Testis (tissue), 3 donors: Measurements from ENCODE around the gene ARSI. TPM values are rescaled to one million over a fixed set of nuclear protein-coding genes. Genes with fewer than 3 reads are reported as not detected.

Experiments
- DNase-seq: peaks from one replicate; pipeline ENCODE4 v3.0.0-alpha.2; 2019
- H3K27ac ChIP-seq, 2 donors: fragments of 200-600 bp; sonication (generic); one replicate each; pipeline ENCODE4 v1.5.1; 2019
- H3K27me3 ChIP-seq: fragments of 200-600 bp; sonication (generic); one replicate; pipeline ENCODE4 v1.5.1; 2019
- H3K36me3 ChIP-seq: fragments of 200-600 bp; sonication (generic); one replicate; pipeline ENCODE4 v1.5.1; 2017; ENCODE audit warnings: low read depth; ENCODE audit errors: missing control alignments
- H3K4me1 ChIP-seq: fragments of 200-600 bp; sonication (generic); one replicate; pipeline ENCODE4 v1.5.1; 2019
- H3K4me3 ChIP-seq, 2 donors: fragments of 200-600 bp; sonication (generic); one replicate each; pipeline ENCODE4 v1.5.1; 2017 to 2019
- H3K9me3 ChIP-seq: fragments of 200-600 bp; sonication (generic); one replicate; pipeline ENCODE4 v1.5.1; 2017
- CTCF ChIP-seq, 3 experiments: fragments of 450-650 bp in 2 of 3; fragments of 200-600 bp in 1 of 3; sonication (generic) in 1 of 3; IDR thresholded peaks; one replicate each; pipeline ENCODE4 v1.5.1; 2016 to 2019; ENCODE audit warnings: antibody characterized with exemption in 3 of 3, mild to moderate bottlenecking in 2 of 3, moderate library complexity in 1 of 3
- POLR2A ChIP-seq: fragments of 450-650 bp; IDR thresholded peaks from one replicate; pipeline ENCODE4 v1.6.1; 2017; ENCODE audit warnings: antibody characterized with exemption, mild to moderate bottlenecking, moderate library complexity
- WGBS, 2 donors: methylation state at CpG; one replicate each; pipeline ENCODE4 v1.1.5; 2018; 5-methylcytosine and 5-hydroxymethylcytosine counted together
- intact Hi-C: fragments of 100-400 bp; cut with DNase I; formaldehyde crosslinking; loops from one replicate; pipeline ENCODE4 v1.15.1; 2023; ENCODE audit warnings: low total_unique reads
- polyA plus RNA-seq: library from polyadenylated mRNA; stranded (reverse); fragments of 350-450 nt; fragmentation: Illumina TruSeq; extraction: RNeasy Lipid Tissue Mini Kit (QIAGEN cat#74804); gene quantifications from one replicate; pipeline ENCODE4 v1.2.3, GENCODE V29; 2014; ENCODE audit warnings: low read depth, low replicate concordance; ENCODE audit not compliant: insufficient read depth
- total RNA-seq, 2 donors: library from RNA; depleted of rRNA; stranded (reverse); fragments of >200 nt; gene quantifications; one replicate each; pipeline ENCODE4 v1.2.3, GENCODE V29; 2016

Gene ARSI
- total and polyA plus RNA-seq, 3 donors from 2014 or later: 0.79 to 0.93 (median 0.92) TPM

GRCh38 chr5:150264667-150265603, 37.8 kb downstream of the ARSI start:
- intact Hi-C loops: no loop called here
- Histone ChIP-seq H3K27ac (no peak overlapping the region), H3K4me3 (no peak overlapping the region), H3K36me3 (no peaks in the 10 kb centered on the region), H3K9me3 (no peaks in the 10 kb centered on the region), H3K4me1 (peaks cover 12% of the 10 kb centered on the region), H3K27me3 (no peaks in the 10 kb centered on the region)
- TF ChIP-seq POLR2A (no peak), CTCF (IDR thresholded peaks at IDR 0.05) (no peak)
- 84 to 86% methylated on average over 18 to 23 of the region's 23 CpGs for WGBS, 2 donors
- no peak for DNase-seq

GRCh38 chr5:150263801-150264621, 38.7 kb downstream of the ARSI start:
- intact Hi-C loops: no loop called here
- no peak for TF ChIP-seq POLR2A
- TF ChIP-seq CTCF (IDR thresholded peaks at IDR 0.05): no peak
- DNase-seq: no peak
- H3K27me3 ChIP-seq: no peaks in the 10 kb centered on the region
- no peak overlapping the region for H3K27ac ChIP-seq
- H3K4me3 ChIP-seq: no peak overlapping the region
- H3K4me1 ChIP-seq: peaks cover 12% of the 10 kb centered on the region
- H3K36me3 ChIP-seq: no peaks in the 10 kb centered on the region
- H3K9me3 ChIP-seq: no peaks in the 10 kb centered on the region
- 64% methylated on average over 6 to 9 of the region's 11 CpGs for WGBS, 2 donors

- Histone ChIP-seq H3K36me3 (no peaks in the 10 kb centered on the region), H3K27me3 (no peaks in the 10 kb centered on the region), H3K27ac (no peak overlapping the region), H3K4me3 (no peak overlapping the region), H3K4me1 (peaks cover 12% of the 10 kb centered on the region), H3K9me3 (no peaks in the 10 kb centered on the region)
- DNase-seq: no peak
- intact Hi-C loops: no loop called here
- TF ChIP-seq CTCF (IDR thresholded peaks at IDR 0.05) (no peak), POLR2A (no peak)
- WGBS, 2 donors: 82 to 84% methylated on average over 5 of the region's 5 CpGs
Measured at GRCh38 chr5:150263375-150263775, 39.3 kb downstream of the ARSI start.

GRCh38 chr5:150262502-150262901, 40.2 kb downstream of the ARSI start:
- H3K9me3 ChIP-seq: no peaks in the 10 kb centered on the region
- no peak overlapping the region for H3K27ac ChIP-seq
- TF ChIP-seq POLR2A (no peak), CTCF (IDR thresholded peaks at IDR 0.05) (no peak)
- no peaks in the 10 kb centered on the region for H3K36me3 ChIP-seq
- no peak for DNase-seq
- H3K4me1 ChIP-seq: peaks cover 12% of the 10 kb centered on the region
- H3K4me3 ChIP-seq: no peak overlapping the region
- H3K27me3 ChIP-seq: no peaks in the 10 kb centered on the region
- intact Hi-C loops: no loop called here
- 90 to 92% methylated on average over 4 to 7 of the region's 7 CpGs for WGBS, 2 donors
